Keratinocyte (primary cell): Measurements from ENCODE around the gene NLRX1.

ENCODE experiments used
- CTCF ChIP-seq, 3 experiments: IDR thresholded peaks in 1 of 3; conservative IDR thresholded peaks in 1 of 3; optimal IDR thresholded peaks in 1 of 3; 2 replicates in 2 of 3; 3 replicates in 1 of 3; pipeline versions ENCODE3 to v1.5.1; 2011; ENCODE audit warnings: low read length in 3 of 3, mild to moderate bottlenecking in 3 of 3, moderate library complexity in 2 of 3, control low read depth in 1 of 3, inconsistent platforms in 1 of 3; ENCODE audit not compliant: insufficient read depth in 2 of 3; ENCODE audit errors: extremely low read depth in 1 of 3
- EZH2 ChIP-seq: IDR thresholded peaks from one replicate; pipeline ENCODE4 v1.6.1; 2012; ENCODE audit warnings: inconsistent platforms, mild to moderate bottlenecking, low read length, moderate library complexity

DNA sequence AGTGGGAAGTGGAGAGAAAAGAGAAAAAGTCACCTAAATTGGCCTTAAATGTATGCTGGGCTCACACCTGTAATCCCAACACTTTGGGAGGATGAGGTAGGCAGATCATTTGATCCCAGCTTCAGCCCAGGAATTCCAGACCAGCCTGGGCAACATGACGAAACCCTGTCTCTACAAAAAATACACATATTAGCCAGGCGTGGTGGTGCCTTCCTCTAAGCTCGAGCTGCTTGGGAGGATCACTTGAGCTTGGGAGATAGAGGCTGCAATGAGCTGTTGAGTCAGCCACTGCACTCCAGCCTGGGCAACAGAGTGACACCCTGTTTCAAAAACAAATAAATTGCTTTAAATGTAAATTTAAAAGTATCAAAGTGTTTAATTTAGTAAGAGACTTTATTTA is 41.5 kb downstream of the NLRX1 start:
- TF ChIP-seq CTCF (optimal IDR thresholded peaks at IDR 0.05 in 1 of 3, IDR thresholded peaks at IDR 0.05 in 1 of 3, conservative IDR thresholded peaks at IDR 0.05 in 1 of 3; ENCODE audit: extremely low read depth in 1 of 3, insufficient read depth in 2 of 3, low read length in 3 of 3) (no peak), EZH2 (no peak)
